PC-9 (cell line): ENCODE measurements around the gene NEK4. TPM values are rescaled to one million over a fixed set of nuclear protein-coding genes. Genes with fewer than 3 reads are reported as not detected.

Experiments used
- BruUV-seq: library from RNA; stranded (reverse); fragments of 400-500 nt; replicated peaks from 2 replicates; lab custom pipeline; 2021; lab: Mats Ljungman, UMichigan
- CTCF ChIA-PET: fragments of 300-600 bp; sonication (Branson Sonifier 250); formaldehyde crosslinking; loops from one replicate; lab custom pipeline; 2022; ENCODE audit warnings: antibody characterized with exemption; lab: Charles Lee
- POLR2A ChIA-PET: fragments of 300-600 bp; sonication (Branson Sonifier 250); formaldehyde crosslinking; loops from one replicate; lab custom pipeline; 2022; ENCODE audit warnings: antibody characterized with exemption; ENCODE audit not compliant: unreplicated experiment; lab: Charles Lee
- DNase-seq, 2 experiments: peaks; one replicate each; pipeline versions ENCODE4 v3.0.0 to v3.0.0-alpha.2; 2015 to 2022; ENCODE audit warnings: mixed read lengths in 1 of 2
- H2AFZ ChIP-seq: fragments of 200-600 bp; sonication (generic); 2 replicates; pipeline ENCODE4 v1.8.1; 2017; ENCODE audit warnings: antibody characterized with exemption
- H3F3A ChIP-seq: fragments of 200-600 bp; sonication (generic); 2 replicates; pipeline ENCODE4 v1.8.1; 2017; ENCODE audit warnings: antibody characterized with exemption, mild to moderate bottlenecking, low read depth; ENCODE audit not compliant: insufficient read depth
- H3K27ac ChIP-seq: fragments of 200-600 bp; sonication (generic); 2 replicates; pipeline ENCODE4 v1.6.1; 2016; ENCODE audit warnings: mixed run types
- H3K27me3 ChIP-seq: fragments of 200-600 bp; sonication (generic); 2 replicates; pipeline ENCODE4 v1.6.1; 2016; ENCODE audit warnings: low read depth, mixed run types; ENCODE audit not compliant: insufficient read depth
- H3K36me3 ChIP-seq: fragments of 200-600 bp; sonication (generic); 2 replicates; pipeline ENCODE4 v1.6.1; 2016; ENCODE audit warnings: low read depth, mixed run types
- H3K4me1 ChIP-seq: fragments of 200-600 bp; sonication (generic); replicated peaks from 2 replicates; pipeline ENCODE4 v1.6.1; 2016; ENCODE audit warnings: mixed run types; ENCODE audit not compliant: insufficient read depth
- H3K4me2 ChIP-seq: fragments of 200-600 bp; sonication (generic); 2 replicates; pipeline ENCODE4 v1.6.1; 2017; ENCODE audit warnings: mixed run types
- H3K4me3 ChIP-seq: fragments of 200-600 bp; sonication (generic); 2 replicates; pipeline ENCODE4 v1.6.1; 2016; ENCODE audit warnings: mixed run types
- H3K79me2 ChIP-seq: fragments of 200-600 bp; sonication (generic); 2 replicates; pipeline ENCODE4 v1.6.1; 2017; ENCODE audit warnings: low read depth, mixed run types
- H3K9me2 ChIP-seq: fragments of 200-600 bp; sonication (generic); 2 replicates; pipeline ENCODE4 v1.8.1; 2017; ENCODE audit warnings: mild to moderate bottlenecking; ENCODE audit not compliant: insufficient read depth
- H3K9me3 ChIP-seq: fragments of 200-600 bp; sonication (generic); 2 replicates; pipeline ENCODE4 v1.8.1; 2016; ENCODE audit warnings: low read depth; ENCODE audit not compliant: insufficient read depth
- H4K20me1 ChIP-seq: fragments of 200-600 bp; sonication (generic); 2 replicates; pipeline ENCODE4 v1.8.1; 2017; ENCODE audit not compliant: insufficient read depth
- CTCF ChIP-seq: fragments of 200-600 bp; sonication (generic); conservative IDR thresholded peaks from 2 replicates; pipeline ENCODE4 v1.6.1; 2017; ENCODE audit warnings: mixed run types, antibody characterized with exemption, mild to moderate bottlenecking, moderate library complexity
- EZH2 ChIP-seq: fragments of 200-600 bp; sonication (generic); IDR thresholded peaks from 2 replicates; pipeline ENCODE4 v1.8.0; 2017; ENCODE audit warnings: antibody characterized with exemption, low read depth
- intact Hi-C: fragments of 100-400 bp; cut with micrococcal nuclease; formaldehyde crosslinking; loops from one replicate; pipeline ENCODE4 v1.10.0; 2022; ENCODE audit not compliant: unreplicated experiment
- total RNA-seq: library from RNA; stranded (reverse); gene quantifications from 2 replicates; pipeline ENCODE4 v1.2.3, GENCODE V29; 2021

The NEK4 gene
- total RNA-seq, 1 experiment from 2014 or later: 36.5 TPM

DNA sequence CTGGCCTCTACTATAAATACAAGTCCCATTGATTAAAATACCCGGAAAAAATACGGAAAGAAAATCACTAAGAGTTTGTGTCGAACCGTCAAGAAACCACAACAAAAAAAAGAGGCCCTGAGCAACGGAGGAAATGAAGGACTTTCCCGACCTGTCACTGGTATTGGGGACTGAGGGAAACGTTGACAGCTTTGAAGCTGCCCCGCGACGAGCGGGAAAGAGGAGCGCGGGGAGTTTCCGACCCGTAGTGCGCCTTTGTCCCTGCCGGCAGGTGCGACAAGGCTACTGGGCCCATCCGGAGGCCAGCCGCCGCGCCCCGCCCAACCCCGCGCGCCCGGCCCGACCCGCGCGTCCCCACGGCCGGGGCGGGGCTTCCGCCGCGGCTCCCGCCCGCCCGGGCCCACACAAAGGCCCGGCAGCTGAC, 85.4 kb downstream of the NEK4 start:
- POLR2A ChIA-PET: interaction anchor here (0.5 to 0.6 kb wide), 4 partner anchors 11 to 159 kb away, joined by 3 to 8 read pairs (median 6); no protein-coding TSS in a partner anchor
- H3K36me3 ChIP-seq: peaks cover 42% of the 10 kb centered on the region
- peak overlapping the region; percentile 96 for H3K4me3 ChIP-seq
- peak overlapping the region; percentile 55 for H3K27ac ChIP-seq
- TF ChIP-seq CTCF (no peak), EZH2 (no peak)
- peaks cover 87% of the 10 kb centered on the region for H3K79me2 ChIP-seq
- DNase-seq: peak; percentile 55 to 83
- H3K9me2 ChIP-seq: no peaks in the 10 kb centered on the region
- peak overlapping the region; percentile 72 for H2AFZ ChIP-seq
- H3K4me1 ChIP-seq: peaks cover 45% of the 10 kb centered on the region
- BruUV-seq: no TSS peak
- H3K9me3 ChIP-seq: no peaks in the 10 kb centered on the region; the same call in 1 of the 2 replicates
- H3F3A ChIP-seq: peaks cover 51% of the 10 kb centered on the region
- intact Hi-C loops: no loop called here
- H3K27me3 ChIP-seq: no peaks in the 10 kb centered on the region
- H3K4me2 ChIP-seq: peak overlapping the region; percentile 98
- peaks cover 34% of the 10 kb centered on the region for H4K20me1 ChIP-seq
- CTCF ChIA-PET: interaction anchor here (0.6 kb wide), 1 partner anchor 296 kb away, joined by 5 read pairs; no protein-coding TSS in a partner anchor

DNA sequence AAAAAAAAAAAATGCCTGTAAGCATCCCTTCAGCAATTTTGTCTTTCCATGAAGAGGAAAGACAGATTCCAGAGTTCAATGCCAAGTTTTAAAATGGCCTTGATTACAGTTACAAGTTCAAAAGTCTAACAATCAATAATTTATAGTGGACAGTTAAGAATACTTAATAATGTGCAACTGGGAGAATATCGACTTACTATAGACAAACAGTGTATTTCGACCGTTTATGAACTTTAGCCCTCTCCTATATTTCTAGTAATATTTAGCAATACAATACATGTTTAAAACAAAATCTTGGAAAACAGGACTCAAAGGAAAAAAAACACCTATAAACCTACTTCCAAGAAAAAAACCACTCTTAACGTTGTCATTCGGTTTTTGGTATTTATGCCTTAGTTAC, 86.6 kb downstream of the NEK4 start:
- intact Hi-C loops: loop anchor here (5.0 kb wide), 1 partner anchor 257 kb away; no protein-coding TSS in a partner anchor
- Histone ChIP-seq H3K4me3 (peak overlapping the region; percentile 96; the same call in 1 of the 2 replicates), H2AFZ (no peak overlapping the region), H3K4me1 (peaks cover 45% of the 10 kb centered on the region), H3K9me3 (no peaks in the 10 kb centered on the region; the same call in 1 of the 2 replicates), H4K20me1 (peaks cover 24% of the 10 kb centered on the region), H3K9me2 (no peaks in the 10 kb centered on the region), H3K4me2 (peak overlapping the region; percentile 98), H3K79me2 (peaks cover 75% of the 10 kb centered on the region), H3K27ac (0 out of 2 replicates have a peak overlapping the region, but pooled peaks have one; percentile 55), H3K27me3 (no peaks in the 10 kb centered on the region), H3F3A (peaks cover 40% of the 10 kb centered on the region), H3K36me3 (peaks cover 37% of the 10 kb centered on the region)
- TF ChIP-seq CTCF: no peak
- no peak for TF ChIP-seq EZH2
- no peak for DNase-seq
- POLR2A ChIA-PET: interaction anchor here (0.6 to 0.7 kb wide), 2 partner anchors 230 to 252 kb away, joined by 3 to 51 read pairs; no protein-coding TSS in a partner anchor
- BruUV-seq: no TSS peak
- CTCF ChIA-PET: no interaction called here

DNA sequence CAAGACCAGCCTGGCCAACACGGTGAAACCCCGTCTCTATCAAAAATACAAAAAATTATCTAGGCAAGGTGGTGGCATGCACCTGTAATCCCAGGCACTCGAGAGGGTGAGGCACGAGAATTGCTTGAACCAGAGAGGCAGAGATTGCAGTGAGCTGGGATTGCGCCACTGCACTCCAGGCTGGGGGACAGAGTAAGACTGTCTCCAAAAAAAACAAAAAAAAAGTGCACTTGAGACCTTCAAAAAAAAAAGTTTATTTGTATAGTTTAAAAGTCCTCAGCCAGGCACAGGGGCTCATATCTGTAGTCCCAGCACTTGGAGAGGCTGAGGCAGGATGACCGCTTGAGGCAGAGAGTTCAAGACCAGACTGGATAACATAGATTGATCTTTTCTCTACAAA, 87.1 kb downstream of the NEK4 start:
- Histone ChIP-seq H3K36me3 (peaks cover 35% of the 10 kb centered on the region), H3K4me3 (no peak overlapping the region), H3K4me1 (peaks cover 40% of the 10 kb centered on the region), H4K20me1 (peaks cover 19% of the 10 kb centered on the region), H3K27ac (no peak overlapping the region), H3K9me3 (no peaks in the 10 kb centered on the region; the same call in 1 of the 2 replicates), H3K9me2 (no peaks in the 10 kb centered on the region), H3K27me3 (no peaks in the 10 kb centered on the region), H3K79me2 (peaks cover 70% of the 10 kb centered on the region), H2AFZ (no peak overlapping the region), H3K4me2 (peak overlapping the region; percentile 98; the same call in 1 of the 2 replicates), H3F3A (peaks cover 34% of the 10 kb centered on the region; the same call in 1 of the 2 replicates)
- ChIA-PET POLR2A (interaction anchor here (0.6 to 0.7 kb wide), 2 partner anchors 229 to 252 kb away, joined by 3 to 51 read pairs; no protein-coding TSS in a partner anchor), CTCF (interaction anchor here (0.6 kb wide), 1 partner anchor 315 kb away, joined by 6 read pairs; no protein-coding TSS in a partner anchor)
- intact Hi-C loops: loop anchor here (5.0 kb wide), 1 partner anchor 256 kb away; no protein-coding TSS in a partner anchor
- BruUV-seq: no TSS peak
- TF ChIP-seq CTCF: no peak
- TF ChIP-seq EZH2: no peak
- DNase-seq: no peak
